T1000 (cell line): ENCODE data around the gene OR52B2.

Experiments used
- DNase-seq: peaks from one replicate; lab custom pipeline; 2025; ENCODE audit warnings: mixed read lengths; lab: John Stamatoyannopoulos, UW

The OR52B2 gene

DNA sequence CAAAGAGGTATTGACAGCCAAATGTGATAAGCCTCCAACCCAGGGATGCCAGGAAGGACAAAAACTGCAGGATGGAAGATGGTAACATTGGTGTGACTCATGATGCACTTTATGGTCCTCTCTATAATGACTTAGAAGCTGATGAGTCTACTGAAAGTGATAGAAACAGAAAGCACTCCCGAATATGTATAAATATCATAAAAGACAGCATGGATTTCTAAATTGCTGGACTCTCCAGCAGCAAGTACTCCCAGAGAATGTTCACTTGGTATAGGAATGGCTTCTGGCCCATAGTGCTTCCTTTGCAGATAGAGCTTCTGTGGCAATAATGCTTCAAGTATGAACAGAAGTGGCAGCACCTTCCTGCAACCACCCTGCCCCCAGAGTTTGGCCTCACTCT lies at the start of gene OR52B2:
Gene OR52B2 (minus strand): TSS at position 101 of the 400 bp plus-strand sequence. CDS start 0 bp downstream, at position 101.
- no peak for DNase-seq

DNA sequence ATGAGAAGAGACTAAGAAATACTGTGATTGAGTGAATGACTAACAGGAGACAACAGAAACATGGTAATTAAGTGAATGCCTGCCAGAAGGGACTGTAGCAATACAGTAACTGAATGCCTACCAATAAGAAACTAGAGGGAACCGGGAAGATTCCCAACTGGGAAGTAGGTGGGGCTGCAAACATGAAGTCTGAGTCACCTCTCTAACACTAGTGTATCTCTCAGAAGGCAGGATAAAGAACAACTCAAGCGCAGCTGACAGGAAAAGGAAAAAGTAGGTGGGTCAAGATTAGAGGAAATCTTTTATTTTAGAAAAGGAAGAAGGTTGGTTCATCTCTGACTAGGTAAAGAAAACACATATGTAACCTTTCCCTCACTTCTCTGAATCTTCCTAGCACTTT lies 49.2 kb upstream of the OR52B2 start:
- DNase-seq, result peak; percentile 16

DNA sequence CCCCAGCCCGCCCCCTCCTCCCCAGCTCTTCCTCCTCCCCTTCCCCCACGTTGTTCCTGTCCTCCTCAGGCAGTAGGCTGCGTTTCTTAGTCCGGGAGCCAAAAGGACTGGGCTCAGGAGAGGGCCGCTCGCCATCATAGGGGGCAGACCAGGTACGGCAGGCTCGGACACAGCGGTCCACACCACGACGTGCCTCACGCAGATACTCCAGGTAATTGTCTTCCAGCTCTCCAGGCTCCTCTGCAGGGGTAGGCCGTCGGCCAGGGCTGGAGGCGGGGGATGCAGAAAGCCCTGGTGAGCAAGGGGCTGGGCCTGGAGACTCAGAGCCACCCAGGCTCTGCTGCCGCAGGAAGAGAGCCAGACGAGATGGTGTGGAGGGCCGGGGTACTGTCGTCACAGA lies 47.6 kb upstream of the OR52B2 start:
- DNase-seq, result no peak

DNA sequence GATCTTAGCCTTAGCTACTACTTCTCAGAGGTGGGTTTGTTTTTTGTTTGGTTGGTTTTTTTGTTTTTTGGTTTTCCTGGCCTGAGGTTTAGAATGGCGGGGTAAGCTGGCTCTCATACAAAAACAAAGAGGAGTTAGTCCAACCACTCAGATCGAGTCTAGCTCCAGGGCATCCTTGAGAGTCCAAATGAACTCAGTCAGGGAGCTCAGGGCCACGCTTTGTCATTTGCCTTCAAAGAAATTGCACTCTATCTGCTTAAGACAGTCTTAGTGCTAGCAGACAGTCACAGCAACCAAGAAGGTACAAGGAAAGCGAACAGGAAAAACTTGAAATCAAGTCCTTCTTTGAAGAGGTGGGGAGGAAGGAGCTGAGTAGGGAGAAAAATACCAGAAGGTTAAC lies 46.4 kb upstream of the OR52B2 start:
- DNase-seq, result no peak

DNA sequence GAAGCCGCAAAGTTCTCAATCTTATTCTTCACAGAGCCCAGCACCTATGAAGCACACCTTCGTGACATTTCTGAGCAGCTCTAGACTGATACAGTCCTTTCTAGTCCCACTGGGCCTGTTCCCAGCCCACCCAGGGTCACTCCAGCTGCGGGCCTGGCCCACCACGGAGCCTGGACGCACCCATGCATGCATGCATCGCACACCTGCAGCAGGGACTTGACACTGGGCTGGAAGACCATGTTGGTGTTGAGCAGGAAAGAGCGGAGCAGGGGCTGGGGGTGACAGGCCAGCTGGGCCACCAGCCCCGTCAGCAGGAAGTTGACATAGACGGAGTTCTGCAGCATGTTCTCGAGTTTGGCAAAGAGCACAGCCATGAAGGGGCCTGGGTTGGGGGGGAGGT lies 44.4 kb upstream of the OR52B2 start:
- DNase-seq, result no peak

DNA sequence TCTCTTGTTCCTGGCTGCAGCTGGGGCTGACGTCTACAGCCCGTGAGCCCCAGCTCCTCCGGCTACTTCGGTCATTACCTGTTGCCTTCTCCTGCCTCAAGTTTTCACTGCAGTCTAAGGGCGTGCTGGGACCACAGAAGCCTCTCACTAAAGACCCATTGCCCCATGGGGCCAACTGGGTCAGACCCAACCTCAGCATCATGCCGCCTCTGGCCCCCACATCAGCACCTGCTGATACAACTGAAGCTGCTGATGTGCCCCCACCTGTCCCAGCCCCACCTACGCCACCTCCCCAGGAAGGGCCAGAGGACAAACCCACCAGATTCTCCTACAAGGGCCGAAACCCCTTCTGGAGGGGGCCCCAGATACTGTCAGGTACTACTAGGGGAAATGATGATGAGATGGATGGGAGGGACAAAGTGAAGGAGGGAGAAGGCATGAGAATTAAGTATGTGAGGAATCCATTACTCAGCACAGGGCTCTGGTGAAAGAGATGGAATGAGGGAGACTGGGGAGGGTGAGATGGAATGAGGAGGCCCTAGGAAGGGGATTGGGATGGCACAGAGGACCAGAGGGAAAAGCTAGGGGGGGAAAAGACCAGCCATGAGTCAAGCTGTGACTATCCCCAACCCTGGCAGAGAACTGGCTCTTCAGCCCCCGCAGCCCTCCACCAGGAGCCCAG lies 40.3 kb upstream of the OR52B2 start:
- no peak for DNase-seq

DNA sequence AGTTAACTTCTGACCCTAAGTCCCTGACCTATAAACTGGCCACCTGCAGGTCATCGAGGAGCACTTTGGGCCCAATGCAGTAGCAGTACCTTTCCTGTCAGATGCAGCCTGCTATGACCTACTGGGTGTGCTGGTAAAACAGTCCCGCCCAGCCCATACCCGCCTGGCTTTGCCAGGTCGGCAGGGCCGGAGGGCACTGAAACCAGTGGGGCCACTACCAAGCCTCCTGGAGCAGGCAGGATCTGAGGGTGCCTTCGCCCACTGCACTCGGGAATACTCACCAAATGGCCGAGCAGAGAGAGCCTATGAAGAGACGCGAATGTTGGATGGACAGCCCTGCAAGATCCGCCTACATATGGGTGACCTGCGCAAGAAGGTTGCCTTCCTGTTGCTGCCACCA lies 39.7 kb upstream of the OR52B2 start:
- no peak for DNase-seq

DNA sequence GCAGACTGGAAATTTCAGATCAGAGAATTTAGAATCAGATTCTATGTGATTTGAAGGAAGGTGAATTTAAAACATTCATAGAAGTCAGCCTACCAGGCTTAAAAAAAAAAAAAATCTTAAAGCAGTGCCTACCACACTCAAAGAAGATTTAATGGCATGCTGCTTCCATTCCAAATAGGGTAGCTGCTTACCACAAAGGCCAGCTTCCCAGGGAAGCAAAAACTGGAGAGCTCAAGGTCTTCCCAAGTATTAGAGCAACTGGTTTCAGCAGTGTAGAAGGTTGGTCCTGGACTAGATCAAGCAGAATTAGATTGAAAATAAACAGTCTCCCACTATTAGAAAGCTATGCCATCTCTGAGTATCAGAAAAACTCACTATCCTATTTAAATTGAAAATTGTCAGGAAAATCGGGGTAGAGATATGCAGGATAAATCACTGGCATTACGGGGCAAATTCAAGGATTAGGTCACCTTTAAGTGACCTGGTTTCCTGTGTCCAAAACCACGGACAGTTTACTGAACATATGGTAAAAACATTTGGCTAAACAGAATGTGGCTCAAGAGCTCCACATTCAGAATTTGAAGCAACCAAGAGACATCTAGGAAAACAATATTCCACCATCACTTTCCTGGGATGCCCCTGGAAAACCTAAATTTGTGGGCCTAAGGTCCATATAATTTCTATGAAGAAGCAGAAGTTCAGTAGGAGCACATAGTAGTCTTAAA lies 36.5 kb upstream of the OR52B2 start:
- no peak for DNase-seq

DNA sequence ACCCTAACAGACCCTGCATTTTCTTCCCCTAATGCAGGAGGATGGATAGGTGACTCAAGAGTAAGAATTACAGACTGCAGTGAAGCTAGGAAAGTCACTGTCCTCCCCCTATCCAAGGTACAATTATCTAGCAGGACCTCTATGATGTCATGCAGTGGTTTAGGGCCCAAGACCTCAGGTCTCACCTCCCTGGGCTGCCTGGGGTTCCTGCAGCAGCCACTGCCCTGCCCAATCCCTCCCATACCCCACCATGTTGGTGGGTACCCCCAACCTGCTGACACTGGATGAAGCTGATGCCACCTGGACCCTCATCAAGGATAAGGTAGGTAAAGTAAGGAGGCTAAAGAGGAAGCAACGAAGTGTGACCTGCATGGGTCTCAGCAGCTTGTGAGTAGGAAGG lies 35.2 kb upstream of the OR52B2 start, which contains the start of gene C11orf42:
Gene C11orf42 (plus strand): TSS at position 192 of the 400 bp plus-strand sequence. CDS start 59 bp downstream, at position 251.
- no peak for DNase-seq

DNA sequence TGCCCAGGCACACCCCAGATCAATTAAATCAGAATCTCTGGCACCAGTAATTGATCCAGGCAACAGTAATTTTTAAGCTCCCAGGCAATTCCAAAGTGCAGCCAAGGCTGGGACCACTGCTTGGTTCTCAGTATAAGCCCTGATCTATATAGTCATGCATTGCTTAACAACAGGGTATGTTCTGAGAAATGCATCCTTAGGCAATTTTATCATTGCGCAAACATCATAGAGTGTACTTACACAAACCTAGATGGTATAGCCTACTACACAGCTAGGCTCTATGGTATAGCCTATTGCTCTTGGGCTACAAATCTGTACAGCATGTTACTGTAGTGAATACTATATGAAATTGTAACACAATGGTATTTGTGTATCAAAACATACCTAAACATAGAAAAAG lies 34.6 kb upstream of the OR52B2 start:
- DNase-seq, result no peak

DNA sequence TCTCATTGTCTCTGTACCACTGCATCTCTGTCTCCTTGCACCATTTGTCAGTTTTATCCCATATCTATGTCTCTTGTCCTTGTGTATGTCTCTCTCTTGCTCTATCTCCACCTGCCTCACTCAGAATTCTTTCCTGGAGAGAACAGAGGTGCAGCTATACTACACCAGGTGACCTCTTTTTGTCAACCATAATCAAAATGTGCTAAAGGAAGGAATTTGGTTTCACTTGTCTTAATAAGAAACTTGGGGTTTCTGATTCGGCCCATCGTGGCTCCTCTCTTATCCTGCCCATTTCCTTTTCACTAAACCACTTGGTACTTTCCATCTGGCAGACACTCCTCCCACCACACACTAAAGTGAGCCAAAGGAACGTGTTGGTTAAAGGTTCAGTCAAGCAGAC lies 33.2 kb upstream of the OR52B2 start:
- DNase-seq, result no peak

DNA sequence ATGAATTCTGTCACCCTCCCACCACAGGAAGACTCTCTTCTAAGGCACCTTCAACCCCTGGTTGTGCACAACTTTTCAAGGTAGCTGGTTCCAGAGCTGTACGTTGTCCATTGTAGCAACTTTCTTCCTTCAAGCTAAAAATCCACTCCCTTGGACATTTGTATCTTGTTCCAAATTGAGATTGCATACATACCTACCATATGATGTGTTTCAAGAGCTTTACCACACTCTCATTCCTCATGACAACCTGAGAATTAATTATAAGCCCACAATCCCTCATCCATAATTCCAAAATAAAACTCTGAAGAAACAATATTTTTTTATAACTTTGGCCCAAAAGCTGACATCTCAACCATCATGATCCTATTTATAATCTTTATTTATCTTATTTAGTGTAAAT lies 31.9 kb upstream of the OR52B2 start:
- DNase-seq, result no peak

DNA sequence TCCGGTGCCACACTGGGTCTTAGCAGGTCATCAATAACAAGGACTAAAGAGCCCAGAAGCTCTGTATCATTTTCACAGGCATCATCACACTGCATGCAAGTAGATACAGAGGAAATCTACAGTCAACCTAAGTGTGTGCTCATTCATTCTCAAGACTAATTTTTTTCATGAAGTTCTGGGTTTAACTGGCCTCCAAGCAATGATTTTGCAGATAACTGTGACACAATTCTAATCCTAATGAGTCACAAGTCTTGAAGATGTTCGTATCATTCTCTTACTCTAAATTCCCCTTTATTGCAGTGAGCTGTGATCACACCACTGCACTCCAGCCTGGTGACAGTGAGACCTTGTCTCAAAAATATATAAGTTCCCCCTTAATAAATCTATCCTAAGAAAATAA lies 31.4 kb upstream of the OR52B2 start:
- DNase-seq, result no peak

DNA sequence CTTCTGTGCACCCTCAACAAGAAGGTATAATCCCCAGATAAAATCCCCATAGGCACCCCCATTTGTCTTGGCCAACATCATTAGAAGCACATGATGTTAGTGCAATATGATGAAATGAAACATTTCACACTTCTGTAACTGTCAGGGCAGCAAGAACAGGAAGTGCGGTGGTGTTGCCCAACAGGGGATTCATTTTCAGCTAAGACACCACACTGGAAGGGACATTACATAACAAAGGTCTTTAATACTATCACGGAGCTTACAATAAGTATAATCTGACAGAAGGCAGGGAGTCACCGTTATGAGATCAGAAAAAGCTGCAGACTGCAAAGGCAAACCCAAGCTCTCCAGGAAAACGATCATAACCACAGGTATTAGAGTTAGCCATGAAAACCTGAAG lies 30.8 kb upstream of the OR52B2 start:
- DNase-seq, result no peak

DNA sequence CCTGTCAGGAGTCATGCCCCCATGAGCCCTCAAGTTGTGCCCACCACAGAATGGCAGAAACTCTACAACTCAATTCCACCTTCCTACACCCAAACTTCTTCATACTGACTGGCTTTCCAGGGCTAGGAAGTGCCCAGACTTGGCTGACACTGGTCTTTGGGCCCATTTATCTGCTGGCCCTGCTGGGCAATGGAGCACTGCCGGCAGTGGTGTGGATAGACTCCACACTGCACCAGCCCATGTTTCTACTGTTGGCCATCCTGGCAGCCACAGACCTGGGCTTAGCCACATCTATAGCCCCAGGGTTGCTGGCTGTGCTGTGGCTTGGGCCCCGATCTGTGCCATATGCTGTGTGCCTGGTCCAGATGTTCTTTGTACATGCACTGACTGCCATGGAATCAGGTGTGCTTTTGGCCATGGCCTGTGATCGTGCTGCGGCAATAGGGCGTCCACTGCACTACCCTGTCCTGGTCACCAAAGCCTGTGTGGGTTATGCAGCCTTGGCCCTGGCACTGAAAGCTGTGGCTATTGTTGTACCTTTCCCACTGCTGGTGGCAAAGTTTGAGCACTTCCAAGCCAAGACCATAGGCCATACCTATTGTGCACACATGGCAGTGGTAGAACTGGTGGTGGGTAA lies 29.2 kb upstream of the OR52B2 start, which contains the start of gene OR52W1:
Gene OR52W1 (plus strand): TSS at position 51 of the 637 bp plus-strand sequence. CDS start 0 bp downstream, at position 51.
- DNase-seq, result no peak

DNA sequence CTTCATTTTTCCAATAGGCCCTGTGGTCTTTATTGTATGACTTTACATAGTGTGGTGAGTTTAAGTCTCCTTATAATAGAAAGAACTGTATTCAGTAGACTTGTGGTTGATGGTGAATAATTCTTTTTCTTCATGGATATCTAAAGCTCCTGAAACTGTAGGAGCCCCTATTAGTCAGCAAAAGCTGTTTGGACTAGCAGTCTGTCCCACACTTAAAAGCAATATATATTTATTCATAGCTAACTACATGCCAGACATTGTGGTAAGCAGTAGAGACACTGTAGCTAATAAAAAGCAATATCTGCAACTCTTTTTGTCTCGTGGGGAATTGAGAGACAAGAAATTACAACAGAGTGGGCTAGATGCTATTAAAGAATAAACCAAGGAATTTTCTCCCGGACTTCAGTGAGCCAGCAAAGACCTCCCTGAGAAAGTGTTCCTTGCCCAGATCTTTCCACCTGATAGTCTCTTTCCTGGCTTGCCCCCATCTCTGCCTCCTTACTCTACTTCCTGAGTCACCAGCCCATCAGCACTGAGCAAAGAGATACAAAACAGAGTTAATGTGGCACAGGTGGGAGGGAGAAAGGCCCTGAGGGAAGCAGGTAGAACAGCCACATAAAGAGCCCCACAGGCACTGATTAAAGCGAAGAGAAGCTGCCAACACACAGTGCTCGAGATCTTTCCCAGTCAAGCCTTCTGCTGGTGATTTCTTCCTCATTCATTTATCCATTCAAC lies 27.5 kb upstream of the OR52B2 start:
- DNase-seq, result no peak

DNA sequence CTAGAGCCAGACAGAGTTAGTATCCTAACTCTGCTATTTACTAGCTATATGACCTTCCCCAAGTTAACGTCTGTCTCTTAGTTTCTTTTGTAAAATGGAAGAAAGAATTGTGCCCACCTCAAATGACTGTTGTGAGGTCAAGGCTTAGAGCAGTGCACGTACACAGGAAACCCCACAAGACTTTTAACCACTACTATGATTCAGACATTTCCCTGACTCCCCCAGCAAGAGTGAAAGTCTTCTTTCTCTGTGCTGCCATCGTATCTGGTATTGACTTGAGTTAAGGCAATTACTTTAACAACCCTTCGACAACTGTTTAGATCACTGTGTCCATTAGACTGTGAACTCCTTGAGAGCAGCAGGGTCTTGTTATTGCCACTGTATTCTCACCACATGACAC lies 26.3 kb upstream of the OR52B2 start:
- DNase-seq, result no peak

DNA sequence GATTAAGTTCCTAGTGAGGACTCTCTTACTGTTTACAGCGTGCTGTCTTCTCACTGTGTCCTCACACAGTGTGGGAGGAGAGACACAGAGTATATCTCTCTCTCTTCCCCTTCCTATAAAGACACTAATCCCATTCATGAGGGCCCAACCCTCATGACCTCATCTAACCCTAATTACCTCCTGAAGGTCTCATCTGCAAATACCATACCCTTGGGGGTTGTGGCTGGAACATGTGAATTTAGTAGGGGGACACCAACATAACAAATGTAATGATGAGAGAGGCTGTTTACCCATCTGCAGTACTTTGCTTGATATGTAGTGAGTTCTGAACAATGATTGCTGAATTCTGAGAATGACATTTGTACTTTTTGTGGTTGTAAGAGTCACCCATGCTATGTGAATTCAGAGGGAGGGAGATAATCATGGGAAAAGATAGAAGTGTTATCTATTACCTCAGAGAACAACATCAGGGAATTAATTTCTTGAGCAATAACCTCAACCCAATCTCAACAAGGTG lies 24.0 kb upstream of the OR52B2 start:
- DNase-seq, result no peak

DNA sequence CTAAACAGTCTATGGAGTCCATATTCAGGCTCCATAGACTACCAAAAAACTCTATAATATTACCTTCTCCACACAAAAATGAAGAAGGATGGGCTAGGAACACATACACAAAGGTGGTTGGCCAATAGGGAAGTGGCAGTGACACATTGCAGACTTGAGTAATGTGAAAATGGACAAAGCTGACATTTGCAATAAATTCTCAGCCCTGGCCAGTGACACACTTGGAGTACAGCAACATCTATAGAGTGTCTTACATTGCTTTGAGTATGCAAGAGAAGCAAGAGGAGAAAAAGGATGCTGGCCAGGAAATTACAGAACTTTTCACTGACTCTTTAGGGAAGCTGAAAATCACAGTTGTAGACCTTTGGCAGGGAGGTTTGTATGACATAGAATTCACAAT lies 21.6 kb upstream of the OR52B2 start:
- DNase-seq, result no peak

DNA sequence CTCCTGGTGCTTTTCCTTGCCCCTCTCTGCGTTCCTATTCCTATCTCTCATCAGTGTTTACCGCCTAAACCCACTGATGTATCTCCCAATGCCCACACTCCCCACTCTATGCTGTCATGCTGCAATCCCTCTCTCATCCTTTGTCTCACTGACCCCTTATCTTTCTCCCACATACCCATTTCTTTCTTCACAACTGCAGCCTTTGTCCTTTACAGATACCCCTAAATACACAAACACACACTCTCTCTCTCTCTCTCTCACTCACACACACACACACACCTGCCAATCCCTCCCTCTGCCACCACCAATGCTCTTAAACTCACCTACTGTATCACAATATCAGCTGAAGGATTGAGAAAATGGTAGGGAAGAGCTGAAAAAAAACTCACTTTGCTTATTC lies 5.3 kb upstream of the OR52B2 start:
- DNase-seq, result no peak

DNA sequence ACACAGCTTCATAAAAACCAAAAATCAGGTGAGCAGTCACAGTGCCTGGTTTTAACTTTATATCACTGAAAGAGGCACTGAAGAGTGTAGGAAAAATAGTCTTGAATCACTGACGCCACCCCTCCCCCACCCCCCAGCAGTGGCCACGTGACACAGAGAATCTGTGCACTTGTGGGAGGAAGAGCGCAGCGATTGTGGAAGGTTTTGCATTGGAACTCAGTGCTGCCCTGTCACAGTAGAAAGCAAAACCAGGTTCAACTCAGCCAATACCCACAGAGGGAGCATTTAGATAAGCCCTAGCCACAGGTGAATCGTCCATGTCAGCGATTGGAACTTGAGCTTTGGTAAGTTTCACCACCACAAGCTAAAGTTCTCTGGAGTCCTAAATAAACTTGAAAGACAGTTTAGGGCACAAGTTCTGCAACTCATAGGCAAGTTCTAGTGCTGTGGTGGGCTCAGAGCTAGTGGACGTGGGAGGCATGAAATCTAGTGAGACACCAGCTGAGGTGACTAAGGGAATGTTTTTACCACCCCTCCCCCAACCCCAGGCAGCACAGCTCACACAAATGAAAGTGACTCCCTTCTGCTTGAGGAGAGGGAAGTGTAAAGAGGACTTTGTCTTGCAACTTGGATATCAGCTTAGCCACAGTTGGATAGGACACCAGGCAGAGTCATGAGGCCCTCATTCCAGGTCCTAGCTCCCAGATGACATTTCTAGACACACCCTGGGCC lies 13.3 kb downstream of the OR52B2 start:
- DNase-seq, result no peak
